Smooth muscle cell (in vitro differentiated cells): ENCODE measurements around the gene CHRM4. TPM values are rescaled to one million over a fixed set of nuclear protein-coding genes. Genes with fewer than 3 reads are reported as not detected.

ENCODE experiments used
- DNase-seq: peaks from one replicate; lab custom pipeline; 2025; ENCODE audit not compliant: unreplicated experiment; lab: John Stamatoyannopoulos, UW
- H2AFZ ChIP-seq: fragments of 200-600 bp; sonication (generic); 2 replicates; pipeline ENCODE4 v1.6.0; 2016; ENCODE audit warnings: antibody characterized with exemption, low read depth, mild to moderate bottlenecking
- H3F3A ChIP-seq: fragments of 200-600 bp; sonication (generic); 2 replicates; pipeline ENCODE4 v1.6.0; 2017; ENCODE audit warnings: antibody characterized with exemption, low read depth
- H3K27ac ChIP-seq: fragments of 200-600 bp; sonication (generic); 2 replicates; pipeline ENCODE4 v1.5.1; 2016; ENCODE audit warnings: low read depth, mild to moderate bottlenecking
- H3K27me3 ChIP-seq: fragments of 200-600 bp; sonication (generic); 2 replicates; pipeline ENCODE4 v1.6.1; 2016; ENCODE audit warnings: low read depth, mild to moderate bottlenecking
- H3K36me3 ChIP-seq: fragments of 200-600 bp; sonication (generic); 2 replicates; pipeline ENCODE4 v1.5.1; 2016; ENCODE audit warnings: low read depth
- H3K4me1 ChIP-seq: fragments of 200-600 bp; sonication (generic); 2 replicates; pipeline ENCODE4 v1.5.1; 2016; ENCODE audit warnings: low read depth
- H3K4me2 ChIP-seq: fragments of 200-600 bp; sonication (generic); 2 replicates; pipeline ENCODE4 v1.6.0; 2016; ENCODE audit warnings: mild to moderate bottlenecking
- H3K4me3 ChIP-seq: fragments of 200-600 bp; sonication (generic); 2 replicates; pipeline ENCODE4 v1.5.1; 2016; ENCODE audit warnings: mild to moderate bottlenecking
- H3K79me2 ChIP-seq: fragments of 200-600 bp; sonication (generic); 2 replicates; pipeline ENCODE4 v1.6.0; 2016; ENCODE audit warnings: low read depth, mild to moderate bottlenecking
- H3K9ac ChIP-seq: fragments of 200-600 bp; sonication (generic); 2 replicates; pipeline ENCODE4 v1.6.0; 2016; ENCODE audit warnings: low read depth
- H3K9me3 ChIP-seq: fragments of 200-600 bp; sonication (generic); replicated peaks from 2 replicates; pipeline ENCODE4 v1.5.1; 2016; ENCODE audit warnings: low read depth
- H4K20me1 ChIP-seq: fragments of 200-600 bp; sonication (generic); 2 replicates; pipeline ENCODE4 v1.6.0; 2016; ENCODE audit warnings: low read depth
- WGBS: methylation state at CpG from one replicate; pipeline ENCODE4 v1.1.7; 2016; ENCODE audit warnings: low lambda C conversion rate; 5-methylcytosine and 5-hydroxymethylcytosine counted together
- polyA plus RNA-seq: library from polyadenylated mRNA; unstranded; fragments of >200 nt; fragmentation: Nextera tagmentation; extraction: Ambion mirVana; gene quantifications from 2 replicates; pipeline ENCODE4 v1.2.1, GENCODE V29; 2016
- total RNA-seq: library from RNA; depleted of rRNA; stranded (reverse); fragments of >200 nt; gene quantifications from 2 replicates; pipeline ENCODE4 v1.2.3, GENCODE V29; 2014
- TF ChIP-seq, protein P1 (sequence below): fragments of 200-600 bp; sonication (generic); IDR thresholded peaks from 2 replicates; pipeline ENCODE4 v1.5.1; 2017; ENCODE audit warnings: borderline replicate concordance, mild to moderate bottlenecking, antibody characterized with exemption; ENCODE audit not compliant: insufficient read depth, poor library complexity, severe bottlenecking

The CHRM4 gene
- total and polyA plus RNA-seq, 2 experiments from 2014 or later, result 4.7 to 20.0 TPM

DNA sequence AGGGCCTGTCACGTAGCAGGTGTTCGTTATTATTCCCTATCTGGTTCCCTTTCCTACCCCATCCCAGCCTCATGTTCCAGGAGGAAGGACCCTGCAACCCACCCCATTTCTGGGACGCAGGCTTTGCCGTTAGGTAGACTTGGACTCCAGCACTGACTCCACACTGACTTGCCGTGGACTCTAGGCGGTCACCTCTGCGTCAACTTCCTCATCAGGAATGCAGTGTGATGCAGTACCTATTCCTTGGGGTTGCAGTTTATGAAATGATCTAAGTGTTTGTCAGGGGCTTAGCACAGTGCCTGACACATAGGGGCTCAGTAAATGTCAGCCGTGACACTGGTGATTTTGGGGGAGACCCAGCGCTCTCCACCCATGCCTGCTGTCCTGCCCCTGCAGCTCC is 27.5 kb downstream of the CHRM4 start:
- Histone ChIP-seq H3K9ac (no peak overlapping the region), H2AFZ (no peak overlapping the region), H3K36me3 (no peaks in the 10 kb centered on the region), H3K4me2 (no peak overlapping the region), H3F3A (no peaks in the 10 kb centered on the region), H4K20me1 (peaks cover 85% of the 10 kb centered on the region), H3K27me3 (no peaks in the 10 kb centered on the region), H3K27ac (peak overlapping the region; percentile 67), H3K4me1 (peaks cover 17% of the 10 kb centered on the region), H3K9me3 (no peaks in the 10 kb centered on the region), H3K79me2 (peaks cover 31% of the 10 kb centered on the region), H3K4me3 (no peak overlapping the region)
- TF ChIP-seq, protein P1, sequence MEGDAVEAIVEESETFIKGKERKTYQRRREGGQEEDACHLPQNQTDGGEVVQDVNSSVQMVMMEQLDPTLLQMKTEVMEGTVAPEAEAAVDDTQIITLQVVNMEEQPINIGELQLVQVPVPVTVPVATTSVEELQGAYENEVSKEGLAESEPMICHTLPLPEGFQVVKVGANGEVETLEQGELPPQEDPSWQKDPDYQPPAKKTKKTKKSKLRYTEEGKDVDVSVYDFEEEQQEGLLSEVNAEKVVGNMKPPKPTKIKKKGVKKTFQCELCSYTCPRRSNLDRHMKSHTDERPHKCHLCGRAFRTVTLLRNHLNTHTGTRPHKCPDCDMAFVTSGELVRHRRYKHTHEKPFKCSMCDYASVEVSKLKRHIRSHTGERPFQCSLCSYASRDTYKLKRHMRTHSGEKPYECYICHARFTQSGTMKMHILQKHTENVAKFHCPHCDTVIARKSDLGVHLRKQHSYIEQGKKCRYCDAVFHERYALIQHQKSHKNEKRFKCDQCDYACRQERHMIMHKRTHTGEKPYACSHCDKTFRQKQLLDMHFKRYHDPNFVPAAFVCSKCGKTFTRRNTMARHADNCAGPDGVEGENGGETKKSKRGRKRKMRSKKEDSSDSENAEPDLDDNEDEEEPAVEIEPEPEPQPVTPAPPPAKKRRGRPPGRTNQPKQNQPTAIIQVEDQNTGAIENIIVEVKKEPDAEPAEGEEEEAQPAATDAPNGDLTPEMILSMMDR, result no peak
- WGBS, result 93% methylated on average over 9 of the region's 9 CpGs
- DNase-seq, result no peak

DNA sequence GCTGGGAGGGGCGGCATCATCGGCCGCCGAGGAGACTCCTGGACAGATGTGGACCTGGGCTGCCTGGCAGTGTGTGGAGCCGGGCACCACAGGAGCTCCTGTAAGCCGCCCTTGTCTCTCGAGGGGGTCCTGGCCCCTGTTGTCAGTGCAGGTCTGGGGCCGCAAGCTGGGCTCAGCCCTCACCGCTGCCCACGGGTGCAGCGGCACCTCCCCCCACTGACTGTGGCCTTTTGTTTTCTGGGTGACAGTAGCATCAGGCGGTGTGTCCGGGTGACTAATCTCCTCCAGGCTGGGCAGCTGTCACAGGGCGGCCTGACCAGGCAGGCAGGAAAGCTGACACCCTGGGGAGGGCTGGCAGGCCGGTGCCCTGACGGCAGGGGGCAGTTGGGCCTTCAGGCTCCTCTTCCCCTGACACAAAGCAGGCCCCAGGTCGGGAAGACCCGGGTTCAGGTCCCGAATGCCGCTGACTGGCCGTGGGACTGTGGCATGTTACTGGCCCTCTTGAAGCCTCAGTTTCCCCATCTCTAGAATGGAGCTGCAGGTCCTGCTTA is 28.0 kb downstream of the CHRM4 start:
- Histone ChIP-seq H2AFZ (no peak overlapping the region), H4K20me1 (peaks cover 87% of the 10 kb centered on the region), H3K79me2 (peaks cover 36% of the 10 kb centered on the region), H3F3A (no peaks in the 10 kb centered on the region), H3K4me1 (peaks cover 17% of the 10 kb centered on the region), H3K27me3 (no peaks in the 10 kb centered on the region), H3K9ac (peak overlapping the region; percentile 65), H3K9me3 (no peaks in the 10 kb centered on the region), H3K4me2 (peak overlapping the region; percentile 43), H3K27ac (peak overlapping the region; percentile 67), H3K36me3 (no peaks in the 10 kb centered on the region), H3K4me3 (no peak overlapping the region)
- WGBS, result 72% methylated on average over 21 of the region's 21 CpGs
- TF ChIP-seq, protein P1, result no peak
- no peak for DNase-seq

DNA sequence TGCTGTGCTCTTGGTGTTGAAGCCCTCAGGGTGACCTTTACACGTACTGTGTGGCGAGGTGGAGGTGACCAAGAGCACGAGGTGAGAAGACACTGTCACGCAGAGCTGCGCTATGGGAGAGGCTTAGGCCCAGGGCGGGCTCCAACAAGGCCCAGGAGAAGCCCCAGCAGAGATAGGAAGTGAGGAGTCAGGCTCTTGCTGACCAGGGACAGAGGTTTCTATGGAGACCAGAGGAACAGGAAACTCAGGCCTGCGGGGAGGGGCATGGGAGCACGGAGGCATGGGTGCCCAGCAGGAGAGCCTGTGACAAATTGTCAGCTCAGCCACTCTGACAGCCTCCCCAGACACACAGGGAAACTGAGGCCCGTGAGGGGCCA is 28.6 kb downstream of the CHRM4 start:
- H3K9me3 ChIP-seq, result no peaks in the 10 kb centered on the region
- H3K27me3 ChIP-seq, result no peaks in the 10 kb centered on the region
- H3K36me3 ChIP-seq, result no peaks in the 10 kb centered on the region
- DNase-seq, result no peak
- no peaks in the 10 kb centered on the region for H3F3A ChIP-seq
- H3K4me1 ChIP-seq, result peaks cover 17% of the 10 kb centered on the region
- peak overlapping the region; percentile 65 for H3K9ac ChIP-seq
- H4K20me1 ChIP-seq, result peaks cover 87% of the 10 kb centered on the region
- H3K79me2 ChIP-seq, result peaks cover 41% of the 10 kb centered on the region
- peak overlapping the region; percentile 43 for H3K4me2 ChIP-seq
- WGBS, result 62% methylated on average over 9 of the region's 9 CpGs
- H2AFZ ChIP-seq, result no peak overlapping the region
- peak overlapping the region; percentile 67 for H3K27ac ChIP-seq
- TF ChIP-seq, protein P1, result no peak
- H3K4me3 ChIP-seq, result no peak overlapping the region

DNA sequence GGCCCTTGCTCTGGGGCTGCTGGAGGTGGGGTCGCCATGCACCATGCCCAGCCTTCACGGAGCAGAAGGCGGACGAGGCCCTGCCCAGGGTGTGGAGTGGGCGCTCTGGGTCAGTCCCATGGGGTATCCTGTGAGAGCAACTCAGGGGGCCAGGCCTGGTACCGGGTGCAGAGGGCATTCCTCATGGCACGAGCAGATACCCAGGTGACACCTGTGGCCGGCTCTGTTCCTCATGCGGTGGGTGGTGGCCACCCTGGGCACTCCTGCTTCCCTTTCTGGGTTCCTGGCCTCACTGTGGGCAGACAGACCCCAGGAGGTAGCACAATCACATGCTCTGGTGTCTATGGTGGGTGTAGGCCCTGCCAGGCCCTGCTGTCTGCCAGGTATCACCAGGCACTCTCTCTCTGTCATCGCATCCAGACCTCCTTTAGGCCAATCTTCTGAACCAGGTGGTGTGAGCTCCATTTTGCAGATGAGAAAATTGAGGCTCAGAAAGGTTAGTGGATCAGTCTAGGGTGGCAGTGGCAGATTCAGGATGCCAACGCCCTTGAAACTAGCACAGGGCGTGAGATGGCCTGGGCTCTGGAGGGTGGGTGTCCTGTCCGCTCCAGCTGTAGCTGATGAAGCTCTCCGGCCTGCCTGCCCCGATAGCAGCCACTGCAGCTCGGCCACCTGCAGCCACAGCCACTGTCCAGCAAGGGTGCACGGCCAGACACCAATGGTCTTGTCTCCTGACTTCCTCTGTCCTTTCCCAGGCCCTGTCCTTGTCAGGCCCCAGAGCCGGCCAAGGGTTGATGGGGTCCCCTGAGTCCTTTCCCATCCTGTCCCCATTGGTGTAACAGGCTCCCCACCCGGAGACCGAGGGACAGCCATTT is 29.2 kb downstream of the CHRM4 start:
- Histone ChIP-seq H3F3A (no peaks in the 10 kb centered on the region), H3K9ac (peak overlapping the region; percentile 65), H2AFZ (no peak overlapping the region), H3K27me3 (no peaks in the 10 kb centered on the region), H3K9me3 (no peaks in the 10 kb centered on the region), H3K79me2 (peaks cover 48% of the 10 kb centered on the region), H3K4me1 (peaks cover 17% of the 10 kb centered on the region), H3K36me3 (no peaks in the 10 kb centered on the region), H3K4me2 (peak overlapping the region; percentile 74), H4K20me1 (peaks cover 88% of the 10 kb centered on the region), H3K4me3 (no peak overlapping the region), H3K27ac (peak overlapping the region; percentile 67)
- 92% methylated on average over 20 of the region's 20 CpGs for WGBS
- TF ChIP-seq, protein P1, result no peak
- DNase-seq, result no peak
